NB4 (cell line): ENCODE data around the gene GRID1.

Source experiments
- DNase-seq: peaks from one replicate; pipeline ENCODE4 v3.0.0; 2010; ENCODE audit warnings: low read depth
- H3K4me3 ChIP-seq: one replicate; pipeline ENCODE4 v1.5.1; 2011; ENCODE audit warnings: mild to moderate bottlenecking, low read depth, low read length, moderate library complexity
- MAX ChIP-seq: IDR thresholded peaks from 2 replicates; pipeline ENCODE4 v1.6.1; 2011; ENCODE audit warnings: low read depth, low read length
- MYC ChIP-seq: IDR thresholded peaks from 2 replicates; pipeline ENCODE4 v1.6.1; 2011; ENCODE audit warnings: low read depth, low read length
- POLR2A ChIP-seq: IDR thresholded peaks from 2 replicates; pipeline ENCODE4 v1.6.1; 2011; ENCODE audit warnings: mild to moderate bottlenecking; ENCODE audit not compliant: insufficient read length; ENCODE audit errors: extremely low read depth
- TF ChIP-seq, protein P1 (sequence below): IDR thresholded peaks from one replicate; pipeline ENCODE4 v1.5.1; 2012; ENCODE audit warnings: low read depth, low read length

Gene GRID1

GRCh38 chr10:86291616-86292340, 74.8 kb downstream of the GRID1 start:
- H3K4me3 ChIP-seq: no peak overlapping the region
- peak; percentile 31 for DNase-seq
- TF ChIP-seq, protein P1, sequence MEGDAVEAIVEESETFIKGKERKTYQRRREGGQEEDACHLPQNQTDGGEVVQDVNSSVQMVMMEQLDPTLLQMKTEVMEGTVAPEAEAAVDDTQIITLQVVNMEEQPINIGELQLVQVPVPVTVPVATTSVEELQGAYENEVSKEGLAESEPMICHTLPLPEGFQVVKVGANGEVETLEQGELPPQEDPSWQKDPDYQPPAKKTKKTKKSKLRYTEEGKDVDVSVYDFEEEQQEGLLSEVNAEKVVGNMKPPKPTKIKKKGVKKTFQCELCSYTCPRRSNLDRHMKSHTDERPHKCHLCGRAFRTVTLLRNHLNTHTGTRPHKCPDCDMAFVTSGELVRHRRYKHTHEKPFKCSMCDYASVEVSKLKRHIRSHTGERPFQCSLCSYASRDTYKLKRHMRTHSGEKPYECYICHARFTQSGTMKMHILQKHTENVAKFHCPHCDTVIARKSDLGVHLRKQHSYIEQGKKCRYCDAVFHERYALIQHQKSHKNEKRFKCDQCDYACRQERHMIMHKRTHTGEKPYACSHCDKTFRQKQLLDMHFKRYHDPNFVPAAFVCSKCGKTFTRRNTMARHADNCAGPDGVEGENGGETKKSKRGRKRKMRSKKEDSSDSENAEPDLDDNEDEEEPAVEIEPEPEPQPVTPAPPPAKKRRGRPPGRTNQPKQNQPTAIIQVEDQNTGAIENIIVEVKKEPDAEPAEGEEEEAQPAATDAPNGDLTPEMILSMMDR: peak; percentile 33
- TF ChIP-seq MAX: no peak
- no peak for TF ChIP-seq MYC

DNA sequence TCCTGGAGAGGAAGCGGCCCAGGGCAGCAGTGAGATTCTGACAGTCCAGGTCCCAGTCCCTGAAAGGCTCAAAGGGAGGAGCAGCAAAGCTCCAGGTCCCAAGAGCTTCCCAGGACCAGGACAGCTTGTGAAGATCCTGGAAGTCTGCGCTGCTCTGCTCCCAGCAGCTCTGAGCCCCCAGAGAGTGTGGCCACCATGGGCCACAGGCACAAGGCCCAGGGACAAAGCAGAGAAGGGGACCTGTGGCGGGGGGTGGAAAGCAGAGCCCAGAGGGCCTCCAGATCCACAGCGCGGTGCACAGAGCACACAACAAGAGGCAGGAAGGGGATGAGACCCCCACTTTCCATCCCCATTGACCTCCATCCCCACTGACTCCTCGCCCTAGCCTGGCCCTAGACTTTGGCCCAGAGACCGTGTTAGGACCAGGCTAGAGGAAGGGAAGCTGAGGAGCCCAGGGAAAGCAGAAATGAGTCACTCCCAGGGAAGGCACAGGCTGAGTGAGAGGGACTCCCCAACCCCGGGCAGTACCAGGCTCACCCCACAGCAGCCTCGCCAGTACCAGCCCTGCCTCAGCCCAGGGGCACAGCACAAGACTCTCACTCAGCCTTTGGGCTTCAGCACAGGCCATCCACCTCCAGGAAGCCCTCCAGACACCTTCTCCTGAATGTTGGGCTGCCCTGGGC, 75.5 kb downstream of the GRID1 start:
- no peak for DNase-seq
- no peak overlapping the region for H3K4me3 ChIP-seq
- TF ChIP-seq, protein P1: no peak
- TF ChIP-seq POLR2A (no peak), MAX (no peak), MYC (no peak)

DNA sequence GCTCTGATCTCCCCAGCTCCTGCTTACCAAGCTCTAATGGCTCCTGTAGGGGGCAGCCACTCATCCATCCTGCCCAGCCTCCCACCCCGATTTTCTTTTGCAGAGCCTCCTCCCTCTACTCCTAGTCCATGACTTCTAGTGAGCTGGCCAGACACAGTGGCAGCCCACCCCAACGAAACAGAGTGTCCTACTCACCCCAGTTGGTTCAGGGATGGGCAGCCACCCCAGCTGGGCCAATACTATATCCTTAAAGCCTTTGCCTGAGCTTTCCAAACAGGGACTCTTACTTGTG, 77.1 kb downstream of the GRID1 start:
- H3K4me3 ChIP-seq: no peak overlapping the region
- no peak for DNase-seq
- no peak for TF ChIP-seq MYC
- TF ChIP-seq, protein P1: peak; percentile 32

DNA sequence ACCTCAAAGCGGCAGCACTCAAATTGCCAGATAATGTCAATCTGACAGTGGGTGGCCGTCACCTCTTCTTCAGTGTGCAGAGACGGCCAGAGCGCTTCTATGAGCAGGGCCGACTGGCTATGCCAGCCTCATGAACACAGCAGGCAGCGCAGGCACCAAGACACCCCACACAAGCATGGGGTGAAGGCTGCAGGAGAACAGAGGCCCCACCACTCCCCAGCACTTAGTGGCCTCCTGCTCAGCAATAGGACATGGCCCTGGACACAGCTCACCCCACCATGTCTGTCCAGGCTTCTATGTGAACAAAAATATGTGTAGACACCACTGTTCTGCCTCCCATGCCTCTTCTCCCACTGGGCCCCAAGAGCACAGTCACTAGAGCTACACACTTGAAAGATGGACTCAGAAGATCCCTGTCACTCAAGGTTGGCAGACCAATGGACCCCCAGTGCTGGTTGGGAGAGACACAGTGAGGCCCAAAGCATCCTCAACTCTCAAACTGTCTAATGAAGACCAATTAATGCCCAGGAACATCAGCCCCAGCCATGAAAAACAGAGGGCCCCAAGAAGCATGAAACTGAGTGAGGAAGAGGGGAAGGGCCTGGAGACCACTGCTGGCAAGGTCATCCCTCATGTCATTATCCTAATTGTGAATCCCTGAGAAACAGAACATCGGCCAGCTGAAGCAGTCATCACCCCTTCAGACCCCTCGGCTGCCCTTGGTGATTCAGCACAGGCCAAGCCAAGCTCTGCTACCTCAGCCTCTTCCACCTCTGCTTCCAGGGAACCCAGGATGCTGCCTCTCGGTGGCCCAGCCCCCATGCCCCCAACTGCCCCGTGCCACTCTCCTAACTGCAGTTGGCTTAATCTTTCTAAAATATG, 77.7 kb downstream of the GRID1 start:
- no peak for TF ChIP-seq POLR2A
- TF ChIP-seq, protein P1: no peak
- no peak for TF ChIP-seq MAX
- TF ChIP-seq MYC: no peak

GRCh38 chr10:86287966-86288579, 78.5 kb downstream of the GRID1 start:
- TF ChIP-seq, protein P1: no peak
- TF ChIP-seq POLR2A (no peak), MAX (no peak), MYC (no peak)
- H3K4me3 ChIP-seq: no peak overlapping the region
- DNase-seq: peak; percentile 44

More for the DNA sequence above, 77.7 kb downstream of the GRID1 start:
- no peak for DNase-seq
- no peak overlapping the region for H3K4me3 ChIP-seq
